WTC11 (cell line): ENCODE measurements around the gene AASDHPPT. TPM values are rescaled to one million over a fixed set of nuclear protein-coding genes. Genes with fewer than 3 reads are reported as not detected.

Source experiments
- ATAC-seq: fragments of 200-7000 bp; cut with Tn5 transposase; 2 replicates; pipeline ENCODE4 v1.10.0; 2021; ENCODE audit warnings: mild to moderate bottlenecking, moderate library complexity
- CTCF ChIA-PET: fragments of 300-600 bp; sonication (Branson Sonifier 250); formaldehyde crosslinking; loops from one replicate; lab custom pipeline; 2021; ENCODE audit warnings: antibody characterized with exemption; lab: Charles Lee
- POLR2A ChIA-PET: fragments of 350-600 bp; sonication (Branson Sonifier 250); formaldehyde crosslinking; loops from one replicate; lab custom pipeline; 2021; ENCODE audit warnings: antibody characterized with exemption; lab: Charles Lee
- DNase-seq: peaks from one replicate; pipeline ENCODE4 v3.0.0; 2021; ENCODE audit warnings: low spot score
- H3K27ac Mint-ChIP-seq: 2 replicates; pipeline ENCODE4 v1.8.0; 2021; ENCODE audit warnings: mixed read lengths
- H3K27me3 Mint-ChIP-seq: 2 replicates; pipeline ENCODE4 v1.8.0; 2021; ENCODE audit warnings: low read depth, mild to moderate bottlenecking, moderate library complexity, mixed read lengths
- H3K36me3 Mint-ChIP-seq: 2 replicates; pipeline ENCODE4 v1.8.0; 2021; ENCODE audit warnings: mixed read lengths
- H3K4me1 Mint-ChIP-seq: 2 replicates; pipeline ENCODE4 v1.8.0; 2022; ENCODE audit warnings: mixed read lengths
- H3K4me3 Mint-ChIP-seq: 2 replicates; pipeline ENCODE4 v1.8.0; 2021; ENCODE audit warnings: mild to moderate bottlenecking, moderate library complexity, mixed read lengths
- H3K9me3 Mint-ChIP-seq: 2 replicates; pipeline ENCODE4 v1.8.0; 2021; ENCODE audit warnings: mixed read lengths
- ATF1 ChIP-seq: sonication (generic); formaldehyde crosslinking; IDR thresholded peaks from 2 replicates; pipeline ENCODE4 v1.8.1; 2023; ENCODE audit warnings: mild to moderate bottlenecking, moderate library complexity, missing genetic modification reagents
- CBFB ChIP-seq: sonication (generic); formaldehyde crosslinking; IDR thresholded peaks from 2 replicates; pipeline ENCODE4 v1.8.1; 2022; ENCODE audit warnings: mild to moderate bottlenecking, low read depth, missing genetic modification reagents
- CREM ChIP-seq: sonication (generic); formaldehyde crosslinking; IDR thresholded peaks from 2 replicates; pipeline ENCODE4 v1.8.1; 2022; ENCODE audit warnings: mild to moderate bottlenecking, missing genetic modification reagents, moderate library complexity
- ESRRA ChIP-seq: sonication (generic); formaldehyde crosslinking; IDR thresholded peaks from 2 replicates; pipeline ENCODE4 v1.8.1; 2022; ENCODE audit warnings: mild to moderate bottlenecking, missing genetic modification reagents, borderline replicate concordance
- GTF2I ChIP-seq: fragments of 250-450 bp; sonication (Bioruptor Pico); conservative IDR thresholded peaks from 2 replicates; pipeline ENCODE4 v1.4.0; 2021; ENCODE audit warnings: mild to moderate bottlenecking
- JAZF1 ChIP-seq: fragments of 250-450 bp; sonication (Bioruptor Pico); IDR thresholded peaks from 2 replicates; pipeline ENCODE4 v1.9.0; 2021; ENCODE audit warnings: moderate library complexity, mild to moderate bottlenecking, inconsistent platforms
- RELA ChIP-seq: sonication (generic); formaldehyde crosslinking; IDR thresholded peaks from 2 replicates; pipeline ENCODE4 v1.8.1; 2022; ENCODE audit warnings: missing genetic modification reagents, mild to moderate bottlenecking, borderline replicate concordance
- TCF7 ChIP-seq: sonication (generic); formaldehyde crosslinking; IDR thresholded peaks from 2 replicates; pipeline ENCODE4 v1.8.0; 2022; ENCODE audit warnings: mild to moderate bottlenecking, low read depth, missing genetic modification reagents, moderate library complexity
- ZNF219 ChIP-seq: sonication (generic); formaldehyde crosslinking; IDR thresholded peaks from 2 replicates; pipeline ENCODE4 v1.8.0; 2023; ENCODE audit warnings: missing genetic modification reagents, mild to moderate bottlenecking, borderline replicate concordance
- ZNF232 ChIP-seq: sonication (generic); formaldehyde crosslinking; IDR thresholded peaks from 2 replicates; pipeline ENCODE4 v1.8.0; 2022; ENCODE audit warnings: mild to moderate bottlenecking, missing genetic modification reagents
- ZNF263 ChIP-seq: sonication (generic); formaldehyde crosslinking; IDR thresholded peaks from 2 replicates; pipeline ENCODE4 v1.8.1; 2022; ENCODE audit warnings: low read depth, mild to moderate bottlenecking, moderate library complexity, missing genetic modification reagents
- total RNA-seq: library from RNA; stranded (reverse); gene quantifications from 3 replicates; pipeline ENCODE4 v1.2.3, GENCODE V29; 2021
- TF ChIP-seq, protein P1 (sequence below): fragments of 250-450 bp; sonication (Bioruptor Pico); IDR thresholded peaks from 2 replicates; pipeline ENCODE4 v1.9.0; 2021; ENCODE audit warnings: mild to moderate bottlenecking, borderline replicate concordance
- TF ChIP-seq, protein P2 (sequence below): sonication (generic); formaldehyde crosslinking; IDR thresholded peaks from 2 replicates; pipeline ENCODE4 v1.8.0; 2022; ENCODE audit warnings: mild to moderate bottlenecking, missing genetic modification reagents
- TF ChIP-seq, protein P3 (sequence below): sonication (generic); formaldehyde crosslinking; IDR thresholded peaks from 2 replicates; pipeline ENCODE4 v1.8.1; 2022; ENCODE audit warnings: missing genetic modification reagents, borderline replicate concordance
- TF ChIP-seq, protein P4 (sequence below): sonication (generic); formaldehyde crosslinking; IDR thresholded peaks from 2 replicates; pipeline ENCODE4 v1.8.1; 2023; ENCODE audit warnings: mild to moderate bottlenecking, missing genetic modification reagents, moderate library complexity
- TF ChIP-seq, protein P5 (sequence below): sonication (generic); formaldehyde crosslinking; IDR thresholded peaks from 2 replicates; pipeline ENCODE4 v1.8.1; 2022; ENCODE audit warnings: mild to moderate bottlenecking, moderate library complexity, missing genetic modification reagents

AASDHPPT gene
- total RNA-seq, 1 experiment from 2014 or later: 37.0 TPM

DNA sequence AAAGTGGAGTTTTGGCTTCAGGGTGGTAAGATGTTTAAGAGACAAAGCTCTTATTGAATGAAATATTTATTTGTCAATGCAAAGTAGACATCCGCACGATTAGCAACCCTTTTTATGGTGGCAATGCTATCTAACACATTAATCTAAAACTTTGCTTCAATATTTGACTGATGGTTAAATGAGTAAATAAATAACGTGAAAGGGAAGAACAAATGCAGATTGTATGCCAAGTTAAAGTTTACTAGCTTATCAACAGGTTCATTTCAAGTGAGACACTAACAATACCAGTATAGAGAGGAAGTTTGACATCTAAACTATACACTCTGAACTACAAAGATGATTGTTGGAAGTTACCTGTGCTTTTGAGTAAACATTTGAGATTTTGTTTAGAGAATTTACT lies 50.1 kb downstream of the AASDHPPT start:
- ATAC-seq: no peak
- H3K36me3 Mint-ChIP-seq: no peaks in the 10 kb centered on the region
- no peak overlapping the region for H3K27ac Mint-ChIP-seq

DNA sequence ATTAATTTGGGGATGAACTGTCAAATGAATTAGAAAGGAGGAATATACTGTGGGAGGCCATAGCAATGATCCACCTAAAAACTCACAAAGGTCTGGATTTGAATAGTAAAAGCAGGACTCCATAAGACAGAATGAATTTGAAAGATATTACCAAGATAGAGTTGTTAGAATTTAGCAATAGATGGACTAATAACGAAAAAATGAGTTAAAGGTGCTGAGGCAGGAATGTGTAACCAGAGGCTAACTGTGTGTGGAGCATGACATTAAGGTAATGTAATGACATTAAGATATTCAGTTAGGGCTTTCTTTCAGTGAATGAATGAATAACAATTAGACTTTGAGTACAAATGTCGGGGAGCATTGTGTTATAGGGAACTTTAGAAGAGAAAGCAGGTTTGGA lies 51.3 kb downstream of the AASDHPPT start:
- ATAC-seq: no peak
- Mint-ChIP-seq H3K4me3 (no peak overlapping the region), H3K27ac (no peak overlapping the region), H3K27me3 (no peaks in the 10 kb centered on the region), H3K9me3 (no peaks in the 10 kb centered on the region), H3K4me1 (peaks cover 23% of the 10 kb centered on the region), H3K36me3 (no peaks in the 10 kb centered on the region)
- ChIA-PET CTCF (no interaction called here), POLR2A (no interaction called here)
- TF ChIP-seq JAZF1: no peak
- DNase-seq: no peak

More for the DNA sequence above, 50.1 kb downstream of the AASDHPPT start:
- H3K4me3 Mint-ChIP-seq: no peak overlapping the region
- CTCF ChIA-PET: no interaction called here
- H3K27me3 Mint-ChIP-seq: no peaks in the 10 kb centered on the region
- TF ChIP-seq TCF7 (no peak), ESRRA (CRISPR knock-in tag) (no peak), ZNF263 (CRISPR knock-in tag) (no peak), CBFB (CRISPR knock-in tag) (no peak), ZNF232 (CRISPR knock-in tag) (no peak), CREM (CRISPR knock-in tag) (no peak), RELA (CRISPR knock-in tag) (no peak), ATF1 (CRISPR knock-in tag) (no peak), GTF2I (CRISPR knock-in tag) (no peak), ZNF219 (CRISPR knock-in tag) (no peak)
- TF ChIP-seq, protein P1, sequence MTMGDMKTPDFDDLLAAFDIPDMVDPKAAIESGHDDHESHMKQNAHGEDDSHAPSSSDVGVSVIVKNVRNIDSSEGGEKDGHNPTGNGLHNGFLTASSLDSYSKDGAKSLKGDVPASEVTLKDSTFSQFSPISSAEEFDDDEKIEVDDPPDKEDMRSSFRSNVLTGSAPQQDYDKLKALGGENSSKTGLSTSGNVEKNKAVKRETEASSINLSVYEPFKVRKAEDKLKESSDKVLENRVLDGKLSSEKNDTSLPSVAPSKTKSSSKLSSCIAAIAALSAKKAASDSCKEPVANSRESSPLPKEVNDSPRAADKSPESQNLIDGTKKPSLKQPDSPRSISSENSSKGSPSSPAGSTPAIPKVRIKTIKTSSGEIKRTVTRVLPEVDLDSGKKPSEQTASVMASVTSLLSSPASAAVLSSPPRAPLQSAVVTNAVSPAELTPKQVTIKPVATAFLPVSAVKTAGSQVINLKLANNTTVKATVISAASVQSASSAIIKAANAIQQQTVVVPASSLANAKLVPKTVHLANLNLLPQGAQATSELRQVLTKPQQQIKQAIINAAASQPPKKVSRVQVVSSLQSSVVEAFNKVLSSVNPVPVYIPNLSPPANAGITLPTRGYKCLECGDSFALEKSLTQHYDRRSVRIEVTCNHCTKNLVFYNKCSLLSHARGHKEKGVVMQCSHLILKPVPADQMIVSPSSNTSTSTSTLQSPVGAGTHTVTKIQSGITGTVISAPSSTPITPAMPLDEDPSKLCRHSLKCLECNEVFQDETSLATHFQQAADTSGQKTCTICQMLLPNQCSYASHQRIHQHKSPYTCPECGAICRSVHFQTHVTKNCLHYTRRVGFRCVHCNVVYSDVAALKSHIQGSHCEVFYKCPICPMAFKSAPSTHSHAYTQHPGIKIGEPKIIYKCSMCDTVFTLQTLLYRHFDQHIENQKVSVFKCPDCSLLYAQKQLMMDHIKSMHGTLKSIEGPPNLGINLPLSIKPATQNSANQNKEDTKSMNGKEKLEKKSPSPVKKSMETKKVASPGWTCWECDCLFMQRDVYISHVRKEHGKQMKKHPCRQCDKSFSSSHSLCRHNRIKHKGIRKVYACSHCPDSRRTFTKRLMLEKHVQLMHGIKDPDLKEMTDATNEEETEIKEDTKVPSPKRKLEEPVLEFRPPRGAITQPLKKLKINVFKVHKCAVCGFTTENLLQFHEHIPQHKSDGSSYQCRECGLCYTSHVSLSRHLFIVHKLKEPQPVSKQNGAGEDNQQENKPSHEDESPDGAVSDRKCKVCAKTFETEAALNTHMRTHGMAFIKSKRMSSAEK (CRISPR knock-in tag): no peak
- TF ChIP-seq, protein P2, sequence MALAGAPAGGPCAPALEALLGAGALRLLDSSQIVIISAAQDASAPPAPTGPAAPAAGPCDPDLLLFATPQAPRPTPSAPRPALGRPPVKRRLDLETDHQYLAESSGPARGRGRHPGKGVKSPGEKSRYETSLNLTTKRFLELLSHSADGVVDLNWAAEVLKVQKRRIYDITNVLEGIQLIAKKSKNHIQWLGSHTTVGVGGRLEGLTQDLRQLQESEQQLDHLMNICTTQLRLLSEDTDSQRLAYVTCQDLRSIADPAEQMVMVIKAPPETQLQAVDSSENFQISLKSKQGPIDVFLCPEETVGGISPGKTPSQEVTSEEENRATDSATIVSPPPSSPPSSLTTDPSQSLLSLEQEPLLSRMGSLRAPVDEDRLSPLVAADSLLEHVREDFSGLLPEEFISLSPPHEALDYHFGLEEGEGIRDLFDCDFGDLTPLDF (CRISPR knock-in tag): no peak
- TF ChIP-seq, protein P3, sequence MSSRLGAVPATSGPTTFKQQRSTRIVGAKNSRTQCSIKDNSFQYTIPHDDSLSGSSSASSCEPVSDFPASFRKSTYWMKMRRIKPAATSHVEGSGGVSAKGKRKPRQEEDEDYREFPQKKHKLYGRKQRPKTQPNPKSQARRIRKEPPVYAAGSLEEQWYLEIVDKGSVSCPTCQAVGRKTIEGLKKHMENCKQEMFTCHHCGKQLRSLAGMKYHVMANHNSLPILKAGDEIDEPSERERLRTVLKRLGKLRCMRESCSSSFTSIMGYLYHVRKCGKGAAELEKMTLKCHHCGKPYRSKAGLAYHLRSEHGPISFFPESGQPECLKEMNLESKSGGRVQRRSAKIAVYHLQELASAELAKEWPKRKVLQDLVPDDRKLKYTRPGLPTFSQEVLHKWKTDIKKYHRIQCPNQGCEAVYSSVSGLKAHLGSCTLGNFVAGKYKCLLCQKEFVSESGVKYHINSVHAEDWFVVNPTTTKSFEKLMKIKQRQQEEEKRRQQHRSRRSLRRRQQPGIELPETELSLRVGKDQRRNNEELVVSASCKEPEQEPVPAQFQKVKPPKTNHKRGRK (CRISPR knock-in tag): no peak
- TF ChIP-seq, protein P4, sequence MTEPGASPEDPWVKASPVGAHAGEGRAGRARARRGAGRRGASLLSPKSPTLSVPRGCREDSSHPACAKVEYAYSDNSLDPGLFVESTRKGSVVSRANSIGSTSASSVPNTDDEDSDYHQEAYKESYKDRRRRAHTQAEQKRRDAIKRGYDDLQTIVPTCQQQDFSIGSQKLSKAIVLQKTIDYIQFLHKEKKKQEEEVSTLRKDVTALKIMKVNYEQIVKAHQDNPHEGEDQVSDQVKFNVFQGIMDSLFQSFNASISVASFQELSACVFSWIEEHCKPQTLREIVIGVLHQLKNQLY (CRISPR knock-in tag): no peak
- TF ChIP-seq, protein P5, sequence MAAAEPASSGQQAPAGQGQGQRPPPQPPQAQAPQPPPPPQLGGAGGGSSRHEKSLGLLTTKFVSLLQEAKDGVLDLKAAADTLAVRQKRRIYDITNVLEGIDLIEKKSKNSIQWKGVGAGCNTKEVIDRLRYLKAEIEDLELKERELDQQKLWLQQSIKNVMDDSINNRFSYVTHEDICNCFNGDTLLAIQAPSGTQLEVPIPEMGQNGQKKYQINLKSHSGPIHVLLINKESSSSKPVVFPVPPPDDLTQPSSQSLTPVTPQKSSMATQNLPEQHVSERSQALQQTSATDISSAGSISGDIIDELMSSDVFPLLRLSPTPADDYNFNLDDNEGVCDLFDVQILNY (CRISPR knock-in tag): no peak
- TF ChIP-seq, all 79 proteins: peak for 0
- no peak for DNase-seq
- no peaks in the 10 kb centered on the region for H3K9me3 Mint-ChIP-seq
- POLR2A ChIA-PET: no interaction called here
- peaks cover 23% of the 10 kb centered on the region for H3K4me1 Mint-ChIP-seq
